ENCODE measurements around the gene PLSCR3. TPM values are rescaled to one million over a fixed set of nuclear protein-coding genes. Genes with fewer than 3 reads are reported as not detected.

The PLSCR3 gene
- total and polyA plus RNA-seq, 2 donors (not counting 3 experiments of a cell fraction or from before 2014, with no cell fraction given): 59.9 to 94.8 TPM

DNA sequence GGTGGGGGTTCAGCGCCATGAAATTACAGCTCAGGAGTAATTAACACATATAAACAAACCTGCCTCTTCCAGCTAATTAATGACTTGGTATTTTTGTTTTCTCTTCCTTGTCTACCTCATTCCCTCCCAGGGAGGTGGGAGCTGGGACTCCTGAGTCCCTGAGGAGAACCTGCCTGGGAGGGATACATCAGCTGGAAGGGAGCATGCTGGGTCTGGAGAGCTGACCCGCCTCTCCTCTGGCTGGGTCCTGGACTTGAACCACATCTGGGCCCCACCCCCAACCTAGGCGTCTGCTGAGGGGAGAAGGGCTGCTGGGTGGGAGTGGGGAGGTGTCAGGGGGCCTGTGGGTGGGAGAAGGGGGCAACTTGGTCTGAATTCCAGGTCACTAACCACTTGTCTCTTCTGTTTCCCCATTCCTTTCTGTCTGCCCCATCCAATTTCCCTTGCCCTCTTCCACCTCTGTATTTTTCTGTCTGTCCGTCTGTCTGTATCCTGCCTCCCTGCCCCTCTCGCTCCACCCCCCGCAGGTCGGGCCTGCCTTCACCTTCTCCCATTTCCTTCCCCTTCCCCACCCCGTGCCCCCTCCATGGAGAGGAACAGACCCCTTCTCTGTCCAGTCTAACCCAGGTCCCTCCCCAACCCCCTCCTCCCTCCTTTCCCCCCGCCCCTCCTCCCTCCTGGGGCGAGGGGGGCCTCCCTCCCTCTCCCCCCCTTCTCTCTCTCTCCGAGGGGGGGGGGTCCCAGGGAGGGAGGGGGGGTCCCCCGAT is 13.3 kb upstream of the PLSCR3 start, which contains the start of gene NLGN2:
NLGN2 (plus strand) TSS at position 361 of the 767 bp plus-strand sequence. CDS start 411 bp downstream, outside the sequence.
- no peak within 1 kb of the TSS for H3K4me2 ChIP-seq (ENCODE audit: insufficient read depth, low read length)
- H3K27me3 ChIP-seq (ENCODE audit: control insufficient read depth in 2 of 2, insufficient read depth in 2 of 2, low read length in 2 of 2): no peaks in the 10 kb centered on the region
- no peaks in the 10 kb centered on the region for H4K20me1 ChIP-seq (replicated peaks; ENCODE audit: control insufficient read depth, extremely low read depth, insufficient read depth, low read length)
- H3K4me3 ChIP-seq (replicated peaks in 1 of 3; ENCODE audit: insufficient read depth in 1 of 3, low read depth in 1 of 3, low read length in 3 of 3): no peak within 1 kb of the TSS
- H3K9ac ChIP-seq (replicated peaks; ENCODE audit: extremely low read depth, insufficient read depth, low read length): no peak within 1 kb of the TSS
- ChIA-PET CTCF (interaction anchor here (0.8 to 1.1 kb wide), 3 partner anchors 15 to 153 kb away, joined by 3 to 4 read pairs (median 3); no protein-coding TSS in a partner anchor), POLR2A (no interaction called here)
- no peaks in the 10 kb centered on the region for H3K9me3 ChIP-seq (replicated peaks; ENCODE audit: control insufficient read depth, insufficient read depth, low read length)
- no peak for DNase-seq (ENCODE audit: low read depth, low spot score)
- H2AFZ ChIP-seq (ENCODE audit: low read depth, low read length): no peak within 1 kb of the TSS
- H3K27ac ChIP-seq (ENCODE audit: insufficient read depth, low read depth, low read length): no peak within 1 kb of the TSS
- TF ChIP-seq POLR2AphosphoS5 (IDR thresholded peaks at IDR 0.05; ENCODE audit: insufficient read depth, low read depth, low read length) (no peak), POLR2A (IDR thresholded peaks at IDR 0.05; ENCODE audit: low read depth, low read length) (no peak), GATA2 (IDR thresholded peaks at IDR 0.05; ENCODE audit: insufficient read depth, insufficient read length, low read depth, low read length) (no peak), FOS (IDR thresholded peaks at IDR 0.05; ENCODE audit: borderline replicate concordance, insufficient read depth, low read length) (no peak), MYC (IDR thresholded peaks at IDR 0.05; ENCODE audit: low read depth, low read length) (no peak), EZH2 (IDR thresholded peaks at IDR 0.05; ENCODE audit: borderline replicate concordance, low read depth, low read length, severe bottlenecking) (no peak), JUN (IDR thresholded peaks at IDR 0.05; ENCODE audit: borderline replicate concordance, insufficient read depth, insufficient read length, low read depth) (no peak)
- TF ChIP-seq, protein P1, sequence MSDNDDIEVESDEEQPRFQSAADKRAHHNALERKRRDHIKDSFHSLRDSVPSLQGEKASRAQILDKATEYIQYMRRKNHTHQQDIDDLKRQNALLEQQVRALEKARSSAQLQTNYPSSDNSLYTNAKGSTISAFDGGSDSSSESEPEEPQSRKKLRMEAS (IDR thresholded peaks at IDR 0.05; ENCODE audit: insufficient read depth, insufficient read length): no peak
- TF ChIP-seq, protein P2, sequence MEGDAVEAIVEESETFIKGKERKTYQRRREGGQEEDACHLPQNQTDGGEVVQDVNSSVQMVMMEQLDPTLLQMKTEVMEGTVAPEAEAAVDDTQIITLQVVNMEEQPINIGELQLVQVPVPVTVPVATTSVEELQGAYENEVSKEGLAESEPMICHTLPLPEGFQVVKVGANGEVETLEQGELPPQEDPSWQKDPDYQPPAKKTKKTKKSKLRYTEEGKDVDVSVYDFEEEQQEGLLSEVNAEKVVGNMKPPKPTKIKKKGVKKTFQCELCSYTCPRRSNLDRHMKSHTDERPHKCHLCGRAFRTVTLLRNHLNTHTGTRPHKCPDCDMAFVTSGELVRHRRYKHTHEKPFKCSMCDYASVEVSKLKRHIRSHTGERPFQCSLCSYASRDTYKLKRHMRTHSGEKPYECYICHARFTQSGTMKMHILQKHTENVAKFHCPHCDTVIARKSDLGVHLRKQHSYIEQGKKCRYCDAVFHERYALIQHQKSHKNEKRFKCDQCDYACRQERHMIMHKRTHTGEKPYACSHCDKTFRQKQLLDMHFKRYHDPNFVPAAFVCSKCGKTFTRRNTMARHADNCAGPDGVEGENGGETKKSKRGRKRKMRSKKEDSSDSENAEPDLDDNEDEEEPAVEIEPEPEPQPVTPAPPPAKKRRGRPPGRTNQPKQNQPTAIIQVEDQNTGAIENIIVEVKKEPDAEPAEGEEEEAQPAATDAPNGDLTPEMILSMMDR (IDR thresholded peaks at IDR 0.05; ENCODE audit: extremely low read depth in 1 of 2, insufficient read depth in 1 of 2, low read depth in 1 of 2, low read length in 2 of 2): no peak
- dilution Hi-C loops (cut with MboI; ENCODE audit: extremely low pct_ligation_motif_present, low sequenced_read_pairs): no loop called here
- no peaks in the 10 kb centered on the region for H3K9me1 ChIP-seq (replicated peaks; ENCODE audit: control insufficient read depth, extremely low read depth, insufficient read depth, low read length)
- no peak for FAIRE-seq
- peaks cover 11% of the 10 kb centered on the region for H3K4me1 ChIP-seq (ENCODE audit: control insufficient read depth, extremely low read depth, insufficient read depth, low read length)
- H3K36me3 ChIP-seq (ENCODE audit: control insufficient read depth in 2 of 2, extremely low read depth in 1 of 2, insufficient read depth in 2 of 2, low read length in 2 of 2): peaks cover 0 to 15% of the 10 kb centered on the region in 2 experiments
- no TSS peak for BruUV-seq (replicated peaks)
- intact Hi-C loops (cut with micrococcal nuclease): no loop called here
- peaks cover 4% of the 10 kb centered on the region for H3K79me2 ChIP-seq (ENCODE audit: control insufficient read depth, insufficient read depth, low read length)

Data from endothelial cell of umbilical vein (primary cell).